Renal pelvis (tissue), 4 donors: Measurements from ENCODE around the gene SPDYE2. TPM values are rescaled to one million over a fixed set of nuclear protein-coding genes. Genes with fewer than 3 reads are reported as not detected.
"Not testable (repeated sequence)": the region's sequence is repeated elsewhere in the genome, so short reads cannot be mapped to it uniquely, and the experiment has no call there.

Experiments used
- DNase-seq: peaks from one replicate; pipeline ENCODE4 v3.0.0-alpha.2; 2013
- polyA plus RNA-seq, 3 donors: library from polyadenylated mRNA; unstranded; fragments of 120-200 nt; gene quantifications; one replicate each; pipeline ENCODE4 v1.2.1, GENCODE V29; 2013; ENCODE audit not compliant: insufficient read length in 3 of 3

The SPDYE2 gene
- polyA plus RNA-seq, 3 donors = 2.6 to 16.6 (median 14.1) TPM

GRCh38 chr7:102535062-102535615 is 15.9 kb upstream of the SPDYE2 start:
- DNase-seq = not testable (repeated sequence)

- not testable (repeated sequence) for DNase-seq
These were observed 10.4 kb upstream of the SPDYE2 start for GRCh38 chr7:102540604-102541003.

- DNase-seq = not testable (repeated sequence)
These were observed 8.9 kb upstream of the SPDYE2 start for GRCh38 chr7:102542083-102542482.

- not testable (repeated sequence) for DNase-seq
These were observed 8.3 kb upstream of the SPDYE2 start for GRCh38 chr7:102542771-102543170.

- not testable (repeated sequence) for DNase-seq
These were observed 7.4 kb upstream of the SPDYE2 start, which contains the start of gene UPK3BL2 for GRCh38 chr7:102543596-102543995. Gene UPK3BL2, minus strand, starts transcription at chr7:102543696. Its CDS starts 60 bp downstream, at chr7:102543636.

- not testable (repeated sequence) for DNase-seq
These were observed 6.7 kb upstream of the SPDYE2 start for GRCh38 chr7:102544372-102544771.

- DNase-seq = not testable (repeated sequence)
These were observed 5.7 kb upstream of the SPDYE2 start for GRCh38 chr7:102545288-102545687.

GRCh38 chr7:102546353-102546752 is 4.7 kb upstream of the SPDYE2 start:
- DNase-seq = not testable (repeated sequence)

GRCh38 chr7:102568620-102569019 is 17.6 kb downstream of the SPDYE2 start:
- DNase-seq = not testable (repeated sequence)

- peak; percentile 86 for DNase-seq
These were observed 21.5 kb downstream of the SPDYE2 start, which contains the start of gene POLR2J3 for GRCh38 chr7:102572261-102573239. Gene POLR2J3, minus strand, starts transcription at chr7:102572583. Its CDS starts 62 bp downstream, at chr7:102572521.

- DNase-seq = not testable (repeated sequence)
These were observed 23.6 kb downstream of the SPDYE2 start for GRCh38 chr7:102574607-102575006.

- not testable (repeated sequence) for DNase-seq
These were observed 25.3 kb downstream of the SPDYE2 start for GRCh38 chr7:102576363-102576762.

- DNase-seq = not testable (repeated sequence)
These were observed 26.6 kb downstream of the SPDYE2 start for GRCh38 chr7:102577315-102578240.

GRCh38 chr7:102578486-102578885 is 27.5 kb downstream of the SPDYE2 start:
- not testable (repeated sequence) for DNase-seq

GRCh38 chr7:102581722-102582121 is 30.7 kb downstream of the SPDYE2 start:
- DNase-seq = not testable (repeated sequence)

GRCh38 chr7:102583495-102583894 is 32.5 kb downstream of the SPDYE2 start:
- DNase-seq = not testable (repeated sequence)

- not testable (repeated sequence) for DNase-seq
These were observed 38.8 kb downstream of the SPDYE2 start for GRCh38 chr7:102589857-102590256.

- not testable (repeated sequence) for DNase-seq
These were observed 41.5 kb downstream of the SPDYE2 start for GRCh38 chr7:102592477-102593019.

- not testable (repeated sequence) for DNase-seq
These were observed 42.8 kb downstream of the SPDYE2 start for GRCh38 chr7:102593637-102594334.

- DNase-seq = not testable (repeated sequence)
These were observed 45.0 kb downstream of the SPDYE2 start for GRCh38 chr7:102596036-102596435.
